Retinal pigment epithelial cell (primary cell): Measurements from ENCODE around the gene ZNRD2.

Source experiments
- DNase-seq: peaks from one replicate; pipeline ENCODE4 v3.0.0-alpha.2; 2010; ENCODE audit warnings: low read depth
- H3K4me3 ChIP-seq: 2 replicates; pipeline ENCODE4 v1.5.1; 2011; ENCODE audit warnings: mild to moderate bottlenecking, low read length, control low read depth, moderate library complexity
- CTCF ChIP-seq: conservative IDR thresholded peaks from 2 replicates; pipeline ENCODE4 v1.5.1; 2011; ENCODE audit warnings: low read depth, low read length, control low read depth, inconsistent platforms

The ZNRD2 gene

GRCh38 chr11:65581928-65582327 lies 11.7 kb downstream of the ZNRD2 start:
- no peak overlapping the region for H3K4me3 ChIP-seq
- no peak for DNase-seq
- no peak for TF ChIP-seq CTCF

GRCh38 chr11:65583589-65583988 lies 13.3 kb downstream of the ZNRD2 start:
- no peak overlapping the region for H3K4me3 ChIP-seq
- no peak for DNase-seq
- no peak for TF ChIP-seq CTCF

- H3K4me3 ChIP-seq: no peak overlapping the region
- no peak for DNase-seq
- no peak for TF ChIP-seq CTCF
These were observed 13.8 kb downstream of the ZNRD2 start for GRCh38 chr11:65584106-65584505.

- H3K4me3 ChIP-seq: no peak overlapping the region
- no peak for DNase-seq
- no peak for TF ChIP-seq CTCF
These were observed 14.5 kb downstream of the ZNRD2 start for GRCh38 chr11:65584723-65585171.

GRCh38 chr11:65585396-65586246 lies 15.3 kb downstream of the ZNRD2 start:
- TF ChIP-seq CTCF: no peak
- no peak for DNase-seq
- H3K4me3 ChIP-seq: no peak overlapping the region

- TF ChIP-seq CTCF: no peak
- no peak overlapping the region for H3K4me3 ChIP-seq
- DNase-seq: no peak
These were observed 16.0 kb downstream of the ZNRD2 start for GRCh38 chr11:65586247-65586630.

GRCh38 chr11:65586676-65587075 lies 16.4 kb downstream of the ZNRD2 start:
- H3K4me3 ChIP-seq: no peak overlapping the region
- no peak for DNase-seq
- no peak for TF ChIP-seq CTCF
